SH-SY5Y (cell line): ENCODE results near the gene WIF1.

Source experiments
- GATA2 ChIP-seq: IDR thresholded peaks from 2 replicates; pipeline ENCODE4 v1.6.1; 2011; ENCODE audit warnings: mild to moderate bottlenecking, low read depth, low read length
- GATA3 ChIP-seq: IDR thresholded peaks from 2 replicates; pipeline ENCODE4 v1.6.1; 2011; ENCODE audit warnings: low read depth, mild to moderate bottlenecking, low read length, moderate library complexity

GRCh38 chr12:65140738-65141137 is 19.6 kb upstream of the WIF1 start:
- TF ChIP-seq GATA2 (no peak), GATA3 (no peak)
